MM.1S (cell line): ENCODE data around the gene GRIN2D.

Experiments used
- DNase-seq: peaks from one replicate; pipeline ENCODE4 v3.0.0-alpha.2; 2015
- H2AFZ ChIP-seq: fragments of 300-600 bp; sonication (generic); 2 replicates; pipeline ENCODE4 v1.6.0; 2016; ENCODE audit warnings: antibody characterized with exemption, low read length
- H3F3A ChIP-seq: fragments of 300-600 bp; sonication (generic); 2 replicates; pipeline ENCODE4 v1.6.1; 2016; ENCODE audit warnings: mild to moderate bottlenecking, antibody characterized with exemption, low read length, moderate library complexity, mixed read lengths; ENCODE audit not compliant: insufficient read depth
- H3K27ac ChIP-seq: fragments of 300-600 bp; sonication (generic); 2 replicates; pipeline ENCODE4 v1.5.1; 2016; ENCODE audit warnings: mild to moderate bottlenecking, low read length
- H3K27me3 ChIP-seq: fragments of 300-600 bp; sonication (generic); replicated peaks from 2 replicates; pipeline ENCODE4 v1.6.0; 2016; ENCODE audit warnings: low read length; ENCODE audit not compliant: insufficient read depth
- H3K36me3 ChIP-seq: fragments of 300-600 bp; sonication (generic); replicated peaks from 2 replicates; pipeline ENCODE4 v1.6.1; 2016; ENCODE audit warnings: mild to moderate bottlenecking, low read length, mixed read lengths; ENCODE audit not compliant: insufficient read depth
- H3K4me1 ChIP-seq: fragments of 300-600 bp; sonication (generic); 2 replicates; pipeline ENCODE4 v1.6.1; 2016; ENCODE audit warnings: low read length, mixed read lengths
- H3K4me2 ChIP-seq: fragments of 300-600 bp; sonication (generic); 2 replicates; pipeline ENCODE4 v1.6.0; 2016; ENCODE audit warnings: low read depth, low read length
- H3K4me3 ChIP-seq: fragments of 300-600 bp; sonication (generic); 2 replicates; pipeline ENCODE4 v1.5.1; 2016; ENCODE audit warnings: low read length, mixed read lengths
- H3K79me2 ChIP-seq: fragments of 300-600 bp; sonication (generic); 2 replicates; pipeline ENCODE4 v1.6.1; 2016; ENCODE audit warnings: mixed run types, low read length, mixed read lengths
- H3K9ac ChIP-seq: fragments of 300-600 bp; sonication (generic); 2 replicates; pipeline ENCODE4 v1.6.1; 2016; ENCODE audit warnings: low read length, mixed read lengths
- H3K9me2 ChIP-seq: fragments of 300-600 bp; sonication (generic); replicated peaks from 2 replicates; pipeline ENCODE4 v1.6.1; 2016; ENCODE audit warnings: mild to moderate bottlenecking, low read length, mixed read lengths; ENCODE audit not compliant: insufficient read depth
- H3K9me3 ChIP-seq: fragments of 300-600 bp; sonication (generic); replicated peaks from 2 replicates; pipeline ENCODE4 v1.6.1; 2016; ENCODE audit warnings: mild to moderate bottlenecking, low read length, mixed read lengths; ENCODE audit not compliant: insufficient read depth
- H4K20me1 ChIP-seq: fragments of 300-600 bp; sonication (generic); 2 replicates; pipeline ENCODE4 v1.6.1; 2016; ENCODE audit warnings: mild to moderate bottlenecking, low read length, moderate library complexity, mixed read lengths; ENCODE audit not compliant: insufficient read depth
- EZH2 ChIP-seq: fragments of 300-600 bp; sonication (generic); optimal IDR thresholded peaks from 2 replicates; pipeline ENCODE3; 2017; ENCODE audit warnings: low read depth, mild to moderate bottlenecking, antibody characterized with exemption, low read length, mixed read lengths
- EZH2phosphoT487 ChIP-seq: fragments of 300-600 bp; sonication (generic); IDR thresholded peaks from 2 replicates; pipeline ENCODE4 v1.6.1; 2018; ENCODE audit warnings: antibody characterized with exemption, low read length
- TF ChIP-seq, protein P1 (sequence below): fragments of 300-600 bp; sonication (generic); IDR thresholded peaks from 2 replicates; pipeline ENCODE4 v1.5.1; 2016; ENCODE audit warnings: antibody characterized with exemption, low read length, mixed read lengths

GRIN2D gene

DNA sequence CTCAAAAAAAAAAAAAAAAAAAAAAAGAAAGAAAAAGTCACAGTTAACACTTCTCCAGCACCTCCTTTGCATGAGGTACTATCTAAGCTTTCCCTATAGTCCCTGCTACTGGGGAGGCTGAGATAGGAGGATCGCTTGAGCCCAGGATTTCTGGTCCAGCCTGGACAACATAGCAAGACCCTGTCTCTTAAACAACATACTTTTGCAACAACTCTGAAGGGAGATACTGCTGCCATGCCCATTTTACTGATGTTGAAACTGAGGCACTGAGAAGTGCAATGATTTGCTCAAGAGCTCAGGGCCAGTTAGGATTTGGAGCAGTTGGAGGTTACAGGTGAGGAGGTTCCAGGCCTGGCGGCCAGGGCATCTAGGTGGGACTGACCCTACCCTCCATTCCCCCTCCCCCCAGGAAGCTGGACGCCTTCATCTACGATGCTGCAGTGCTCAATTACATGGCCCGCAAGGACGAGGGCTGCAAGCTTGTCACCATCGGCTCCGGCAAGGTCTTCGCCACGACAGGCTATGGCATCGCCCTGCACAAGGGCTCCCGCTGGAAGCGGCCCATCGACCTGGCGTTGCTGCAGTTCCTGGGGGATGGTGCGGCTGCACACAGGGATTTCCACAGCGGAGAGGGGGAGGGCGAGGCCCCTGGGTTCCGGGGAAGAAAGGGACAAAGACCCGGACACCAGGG is 48.0 kb downstream of the GRIN2D start:
- DNase-seq = no peak
- Histone ChIP-seq H3K4me1 (peaks cover 12% of the 10 kb centered on the region), H3K9me2 (no peaks in the 10 kb centered on the region), H3K4me3 (no peak overlapping the region), H3K79me2 (peaks cover 7% of the 10 kb centered on the region), H3K36me3 (no peaks in the 10 kb centered on the region), H3F3A (peaks cover 13% of the 10 kb centered on the region), H3K27me3 (no peaks in the 10 kb centered on the region), H4K20me1 (no peaks in the 10 kb centered on the region), H2AFZ (no peak overlapping the region), H3K4me2 (no peak overlapping the region), H3K27ac (no peak overlapping the region), H3K9me3 (no peaks in the 10 kb centered on the region), H3K9ac (no peak overlapping the region)
- TF ChIP-seq, protein P1, sequence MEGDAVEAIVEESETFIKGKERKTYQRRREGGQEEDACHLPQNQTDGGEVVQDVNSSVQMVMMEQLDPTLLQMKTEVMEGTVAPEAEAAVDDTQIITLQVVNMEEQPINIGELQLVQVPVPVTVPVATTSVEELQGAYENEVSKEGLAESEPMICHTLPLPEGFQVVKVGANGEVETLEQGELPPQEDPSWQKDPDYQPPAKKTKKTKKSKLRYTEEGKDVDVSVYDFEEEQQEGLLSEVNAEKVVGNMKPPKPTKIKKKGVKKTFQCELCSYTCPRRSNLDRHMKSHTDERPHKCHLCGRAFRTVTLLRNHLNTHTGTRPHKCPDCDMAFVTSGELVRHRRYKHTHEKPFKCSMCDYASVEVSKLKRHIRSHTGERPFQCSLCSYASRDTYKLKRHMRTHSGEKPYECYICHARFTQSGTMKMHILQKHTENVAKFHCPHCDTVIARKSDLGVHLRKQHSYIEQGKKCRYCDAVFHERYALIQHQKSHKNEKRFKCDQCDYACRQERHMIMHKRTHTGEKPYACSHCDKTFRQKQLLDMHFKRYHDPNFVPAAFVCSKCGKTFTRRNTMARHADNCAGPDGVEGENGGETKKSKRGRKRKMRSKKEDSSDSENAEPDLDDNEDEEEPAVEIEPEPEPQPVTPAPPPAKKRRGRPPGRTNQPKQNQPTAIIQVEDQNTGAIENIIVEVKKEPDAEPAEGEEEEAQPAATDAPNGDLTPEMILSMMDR = no peak
- TF ChIP-seq EZH2phosphoT487 (no peak), EZH2 (no peak)

DNA sequence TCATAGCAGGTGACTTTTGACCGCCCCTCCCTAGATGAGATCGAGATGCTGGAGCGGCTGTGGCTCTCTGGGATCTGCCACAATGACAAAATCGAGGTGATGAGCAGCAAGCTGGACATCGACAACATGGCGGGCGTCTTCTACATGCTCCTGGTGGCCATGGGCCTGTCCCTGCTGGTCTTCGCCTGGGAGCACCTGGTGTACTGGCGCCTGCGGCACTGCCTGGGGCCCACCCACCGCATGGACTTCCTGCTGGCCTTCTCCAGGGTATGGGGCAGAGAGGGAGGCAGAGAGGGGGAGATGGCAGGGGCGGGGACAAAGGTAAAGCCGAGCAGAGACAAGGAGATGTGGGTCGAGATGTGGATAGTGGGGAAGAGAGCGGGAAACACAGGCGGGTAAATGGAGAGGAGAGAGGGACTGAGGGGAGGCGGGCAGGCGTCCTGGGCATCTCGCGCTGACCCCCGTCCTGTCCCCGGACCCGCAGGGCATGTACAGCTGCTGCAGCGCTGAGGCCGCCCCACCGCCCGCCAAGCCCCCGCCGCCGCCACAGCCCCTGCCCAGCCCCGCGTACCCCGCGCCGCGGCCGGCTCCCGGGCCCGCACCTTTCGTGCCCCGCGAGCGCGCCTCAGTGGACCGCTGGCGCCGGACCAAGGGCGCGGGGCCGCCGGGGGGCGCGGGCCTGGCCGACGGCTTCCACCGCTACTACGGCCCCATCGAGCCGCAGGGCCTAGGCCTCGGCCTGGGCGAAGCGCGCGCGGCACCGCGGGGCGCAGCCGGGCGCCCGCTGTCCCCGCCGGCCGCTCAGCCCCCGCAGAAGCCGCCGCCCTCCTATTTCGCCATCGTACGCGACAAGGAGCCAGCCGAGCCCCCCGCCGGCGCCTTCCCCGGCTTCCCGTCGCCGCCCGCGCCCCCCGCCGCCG is 48.9 kb downstream of the GRIN2D start:
- Histone ChIP-seq H3K27ac (no peak overlapping the region), H3K9me3 (no peaks in the 10 kb centered on the region), H3K9ac (no peak overlapping the region), H3K79me2 (peaks cover 16% of the 10 kb centered on the region), H4K20me1 (no peaks in the 10 kb centered on the region), H3K36me3 (0 out of 2 replicates have a peak, but pooled peaks cover under 1% of the 10 kb centered on the region), H3K4me2 (no peak overlapping the region), H3K9me2 (no peaks in the 10 kb centered on the region), H3K27me3 (no peaks in the 10 kb centered on the region), H3F3A (peaks cover 16% of the 10 kb centered on the region), H3K4me3 (no peak overlapping the region), H2AFZ (no peak overlapping the region), H3K4me1 (peaks cover 18% of the 10 kb centered on the region)
- DNase-seq = no peak
- TF ChIP-seq EZH2phosphoT487 = no peak
- TF ChIP-seq EZH2 = no peak
- TF ChIP-seq, protein P1 = no peak

DNA sequence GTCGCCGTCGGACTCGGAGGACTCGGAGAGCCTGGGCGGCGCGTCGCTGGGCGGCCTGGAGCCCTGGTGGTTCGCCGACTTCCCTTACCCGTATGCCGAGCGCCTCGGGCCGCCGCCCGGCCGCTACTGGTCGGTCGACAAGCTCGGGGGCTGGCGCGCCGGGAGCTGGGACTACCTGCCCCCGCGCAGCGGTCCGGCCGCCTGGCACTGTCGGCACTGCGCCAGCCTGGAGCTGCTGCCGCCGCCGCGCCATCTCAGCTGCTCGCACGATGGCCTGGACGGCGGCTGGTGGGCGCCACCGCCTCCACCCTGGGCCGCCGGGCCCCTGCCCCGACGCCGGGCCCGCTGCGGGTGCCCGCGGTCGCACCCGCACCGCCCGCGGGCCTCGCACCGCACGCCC is 49.8 kb downstream of the GRIN2D start:
- Histone ChIP-seq H3K4me3 (no peak overlapping the region), H3K9ac (no peak overlapping the region), H3K9me2 (no peaks in the 10 kb centered on the region), H3K4me2 (no peak overlapping the region), H3K27me3 (no peaks in the 10 kb centered on the region), H3K9me3 (no peaks in the 10 kb centered on the region), H3K4me1 (peaks cover 22% of the 10 kb centered on the region), H2AFZ (no peak overlapping the region), H3K79me2 (peaks cover 25% of the 10 kb centered on the region), H3K36me3 (0 out of 2 replicates have a peak, but pooled peaks cover 3% of the 10 kb centered on the region), H4K20me1 (no peaks in the 10 kb centered on the region), H3F3A (peaks cover 19% of the 10 kb centered on the region), H3K27ac (no peak overlapping the region)
- TF ChIP-seq EZH2 (no peak), EZH2phosphoT487 (no peak)
- TF ChIP-seq, protein P1 = no peak
- no peak for DNase-seq
